Suprapubic skin (tissue), 4 donors: ENCODE measurements around the gene WTIP. TPM values are rescaled to one million over a fixed set of nuclear protein-coding genes. Genes with fewer than 3 reads are reported as not detected.

Source experiments
- DNase-seq, 2 donors: peaks; one replicate each; pipeline ENCODE4 v3.0.0-alpha.2; 2019; ENCODE audit warnings: low spot score in 2 of 2
- H3K27ac ChIP-seq: fragments of 200-600 bp; sonication (generic); one replicate; pipeline ENCODE4 v1.5.1; 2019
- H3K27me3 ChIP-seq: fragments of 200-600 bp; sonication (generic); one replicate; pipeline ENCODE4 v1.5.1; 2019
- H3K36me3 ChIP-seq: fragments of 200-600 bp; sonication (generic); one replicate; pipeline ENCODE4 v1.5.1; 2019
- H3K4me1 ChIP-seq: fragments of 200-600 bp; sonication (generic); one replicate; pipeline ENCODE4 v1.5.1; 2019
- H3K4me3 ChIP-seq: fragments of 200-600 bp; sonication (generic); one replicate; pipeline ENCODE4 v1.5.1; 2019; ENCODE audit warnings: mild to moderate bottlenecking
- H3K9me3 ChIP-seq: fragments of 200-600 bp; sonication (generic); one replicate; pipeline ENCODE4 v1.5.1; 2019
- EP300 ChIP-seq: sonication (generic); formaldehyde crosslinking; IDR thresholded peaks from one replicate; pipeline ENCODE4 v1.6.1; 2017; ENCODE audit warnings: antibody characterized with exemption
- POLR2A ChIP-seq, 2 donors: fragments of 450-650 bp; IDR thresholded peaks; one replicate each; pipeline ENCODE4 v1.6.1; 2017; ENCODE audit warnings: antibody characterized with exemption in 2 of 2, mild to moderate bottlenecking in 2 of 2, moderate library complexity in 2 of 2
- POLR2AphosphoS5 ChIP-seq, 3 donors: sonication (generic); formaldehyde crosslinking; IDR thresholded peaks; one replicate each; pipeline ENCODE4 v1.6.1; 2017; ENCODE audit warnings: antibody characterized with exemption in 3 of 3
- WGBS: methylation state at CpG from one replicate; pipeline ENCODE4 v1.1.5; 2018; 5-methylcytosine and 5-hydroxymethylcytosine counted together
- total RNA-seq, 4 donors: library from RNA; depleted of rRNA; stranded (reverse); fragments of >200 nt; gene quantifications; one replicate each; pipeline ENCODE4 v1.1.0, GENCODE V29; 2016
- TF ChIP-seq, protein P1 (sequence below), 2 donors: fragments of 200-600 bp in 1 of 2; fragments of 450-650 bp in 1 of 2; sonication (generic) in 1 of 2; IDR thresholded peaks; one replicate each; pipeline ENCODE4 v1.5.1; 2016 to 2019; ENCODE audit warnings: antibody characterized with exemption in 2 of 2, mild to moderate bottlenecking in 1 of 2, moderate library complexity in 1 of 2

Gene WTIP
- total RNA-seq, 4 donors from 2014 or later = 8.7 to 15.7 (median 12.5) TPM

DNA sequence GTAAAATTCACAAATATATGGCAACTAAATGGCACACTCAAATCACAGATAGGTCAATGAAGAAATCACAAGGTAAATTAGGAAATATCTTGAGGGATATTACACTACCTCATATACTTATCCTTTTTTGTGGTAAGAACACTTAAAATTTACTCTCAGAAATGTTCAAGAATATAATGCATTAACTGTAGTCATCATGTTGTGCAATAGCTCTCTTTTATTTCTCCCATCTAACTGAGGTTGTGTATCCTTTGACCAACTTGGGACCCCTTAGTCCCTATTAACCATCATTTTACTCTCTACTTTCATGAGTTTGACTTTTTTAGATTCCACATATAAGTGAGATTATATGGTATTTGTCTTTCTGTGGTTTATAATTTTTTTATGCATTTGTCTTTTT lies 52.6 kb downstream of the WTIP start:
- TF ChIP-seq, protein P1, sequence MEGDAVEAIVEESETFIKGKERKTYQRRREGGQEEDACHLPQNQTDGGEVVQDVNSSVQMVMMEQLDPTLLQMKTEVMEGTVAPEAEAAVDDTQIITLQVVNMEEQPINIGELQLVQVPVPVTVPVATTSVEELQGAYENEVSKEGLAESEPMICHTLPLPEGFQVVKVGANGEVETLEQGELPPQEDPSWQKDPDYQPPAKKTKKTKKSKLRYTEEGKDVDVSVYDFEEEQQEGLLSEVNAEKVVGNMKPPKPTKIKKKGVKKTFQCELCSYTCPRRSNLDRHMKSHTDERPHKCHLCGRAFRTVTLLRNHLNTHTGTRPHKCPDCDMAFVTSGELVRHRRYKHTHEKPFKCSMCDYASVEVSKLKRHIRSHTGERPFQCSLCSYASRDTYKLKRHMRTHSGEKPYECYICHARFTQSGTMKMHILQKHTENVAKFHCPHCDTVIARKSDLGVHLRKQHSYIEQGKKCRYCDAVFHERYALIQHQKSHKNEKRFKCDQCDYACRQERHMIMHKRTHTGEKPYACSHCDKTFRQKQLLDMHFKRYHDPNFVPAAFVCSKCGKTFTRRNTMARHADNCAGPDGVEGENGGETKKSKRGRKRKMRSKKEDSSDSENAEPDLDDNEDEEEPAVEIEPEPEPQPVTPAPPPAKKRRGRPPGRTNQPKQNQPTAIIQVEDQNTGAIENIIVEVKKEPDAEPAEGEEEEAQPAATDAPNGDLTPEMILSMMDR (IDR thresholded peaks at IDR 0.05) = no peak
- TF ChIP-seq EP300 = no peak
- TF ChIP-seq POLR2AphosphoS5 (IDR thresholded peaks at IDR 0.05) = no peak
- TF ChIP-seq POLR2A (IDR thresholded peaks at IDR 0.05) = no peak

DNA sequence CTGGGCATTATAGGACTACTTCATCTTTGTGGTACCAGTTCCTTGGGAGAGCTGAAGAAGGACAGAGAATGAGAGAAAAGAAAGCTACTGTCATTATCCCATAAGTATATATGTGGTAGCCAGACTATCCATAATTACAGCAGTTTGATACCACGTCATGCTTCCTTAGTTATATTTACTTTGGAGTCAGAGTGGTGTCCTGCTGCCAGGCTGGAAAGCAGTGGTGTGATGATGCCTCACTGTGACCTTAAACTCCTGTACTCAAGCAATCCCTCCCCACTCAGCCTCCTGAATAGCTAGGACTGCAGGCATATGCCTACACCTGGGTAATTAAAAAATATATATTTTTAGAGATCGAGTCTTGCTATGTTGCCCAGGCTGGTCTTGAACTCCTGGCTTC lies 57.8 kb downstream of the WTIP start:
- WGBS = 65% methylated on average over 2 of the region's 2 CpGs
- Histone ChIP-seq H3K4me3 (no peak overlapping the region), H3K27me3 (no peaks in the 10 kb centered on the region), H3K27ac (no peak overlapping the region), H3K9me3 (no peaks in the 10 kb centered on the region), H3K4me1 (no peaks in the 10 kb centered on the region), H3K36me3 (no peaks in the 10 kb centered on the region)
- TF ChIP-seq EP300 = no peak
- no peak for TF ChIP-seq POLR2A (IDR thresholded peaks at IDR 0.05)
- TF ChIP-seq, protein P1 (IDR thresholded peaks at IDR 0.05) = no peak
- no peak for TF ChIP-seq POLR2AphosphoS5 (IDR thresholded peaks at IDR 0.05)
- DNase-seq = no peak

More for the DNA sequence above, 52.6 kb downstream of the WTIP start:
- no peaks in the 10 kb centered on the region for H3K4me1 ChIP-seq
- H3K27me3 ChIP-seq = peaks cover 3% of the 10 kb centered on the region
- no peaks in the 10 kb centered on the region for H3K9me3 ChIP-seq
- no peak overlapping the region for H3K27ac ChIP-seq
- no peaks in the 10 kb centered on the region for H3K36me3 ChIP-seq
- DNase-seq = no peak
- no peak overlapping the region for H3K4me3 ChIP-seq

DNA sequence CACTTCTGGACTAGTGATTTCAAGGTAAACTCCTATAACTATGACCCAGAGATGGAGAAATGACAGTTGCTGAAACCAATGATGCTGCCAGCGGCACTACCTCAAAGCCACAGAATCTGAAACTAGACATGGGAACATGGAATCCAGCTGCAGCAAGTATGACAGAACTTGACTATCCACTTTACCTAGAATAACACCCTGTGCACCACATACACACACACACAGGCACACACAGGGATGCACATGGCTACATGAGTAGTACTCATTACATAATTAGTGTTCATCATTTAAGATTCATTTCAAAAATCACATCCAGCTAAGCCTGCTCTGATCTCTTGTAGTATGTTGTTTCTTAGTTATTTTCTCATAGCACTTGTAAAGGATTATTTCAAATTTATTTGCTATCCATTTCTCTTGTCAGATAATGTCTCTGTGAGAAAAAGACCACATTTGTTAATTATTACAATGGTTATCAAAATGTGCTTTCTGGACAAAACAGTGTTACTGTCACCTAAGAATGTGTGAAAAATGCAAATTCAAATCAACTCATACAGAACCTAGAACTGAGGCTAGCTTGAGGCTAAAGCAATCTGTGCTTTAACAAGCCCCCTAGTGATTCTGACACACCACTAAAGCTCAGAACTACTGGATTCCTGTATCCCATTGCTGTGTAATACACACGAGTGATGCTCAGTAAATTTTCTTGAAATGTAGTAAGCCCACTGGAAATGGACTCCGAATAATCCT lies 59.4 kb downstream of the WTIP start:
- 82% methylated on average over 3 of the region's 3 CpGs for WGBS
- H3K4me3 ChIP-seq = no peak overlapping the region
- no peak for DNase-seq
- no peaks in the 10 kb centered on the region for H3K36me3 ChIP-seq
- no peaks in the 10 kb centered on the region for H3K9me3 ChIP-seq
- TF ChIP-seq, protein P1 (IDR thresholded peaks at IDR 0.05) = no peak
- TF ChIP-seq EP300 = no peak
- TF ChIP-seq POLR2AphosphoS5 (IDR thresholded peaks at IDR 0.05) = no peak
- no peak for TF ChIP-seq POLR2A (IDR thresholded peaks at IDR 0.05)
- H3K27ac ChIP-seq = no peak overlapping the region
- no peaks in the 10 kb centered on the region for H3K27me3 ChIP-seq
- no peaks in the 10 kb centered on the region for H3K4me1 ChIP-seq

DNA sequence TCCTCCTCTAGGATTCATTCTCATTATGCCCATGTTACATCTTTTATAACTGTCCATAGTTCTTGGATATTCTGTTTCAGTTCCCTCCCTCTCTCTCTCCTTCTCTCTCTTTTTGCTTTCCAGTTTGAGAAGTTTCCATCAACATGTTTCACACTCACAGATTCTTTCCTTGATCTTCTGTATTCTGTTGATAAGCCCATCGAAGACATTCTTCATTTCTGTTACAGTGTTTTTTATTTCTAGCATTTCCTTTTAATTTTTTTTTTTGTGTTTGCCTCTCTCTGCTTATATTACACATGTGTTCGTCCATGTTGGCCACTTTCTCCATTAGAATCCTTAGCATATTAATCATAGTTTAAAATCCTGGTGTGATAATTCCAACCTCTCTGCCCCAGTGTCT lies 68.3 kb downstream of the WTIP start:
- no peak for DNase-seq
- WGBS = 75% methylated on average over 2 of the region's 2 CpGs
- Histone ChIP-seq H3K36me3 (no peaks in the 10 kb centered on the region), H3K27me3 (no peaks in the 10 kb centered on the region), H3K9me3 (no peaks in the 10 kb centered on the region), H3K4me3 (no peak overlapping the region), H3K27ac (no peak overlapping the region), H3K4me1 (no peaks in the 10 kb centered on the region)
- TF ChIP-seq POLR2AphosphoS5 (IDR thresholded peaks at IDR 0.05) (no peak), EP300 (no peak), POLR2A (IDR thresholded peaks at IDR 0.05) (no peak)
- TF ChIP-seq, protein P1 (IDR thresholded peaks at IDR 0.05) = no peak

DNA sequence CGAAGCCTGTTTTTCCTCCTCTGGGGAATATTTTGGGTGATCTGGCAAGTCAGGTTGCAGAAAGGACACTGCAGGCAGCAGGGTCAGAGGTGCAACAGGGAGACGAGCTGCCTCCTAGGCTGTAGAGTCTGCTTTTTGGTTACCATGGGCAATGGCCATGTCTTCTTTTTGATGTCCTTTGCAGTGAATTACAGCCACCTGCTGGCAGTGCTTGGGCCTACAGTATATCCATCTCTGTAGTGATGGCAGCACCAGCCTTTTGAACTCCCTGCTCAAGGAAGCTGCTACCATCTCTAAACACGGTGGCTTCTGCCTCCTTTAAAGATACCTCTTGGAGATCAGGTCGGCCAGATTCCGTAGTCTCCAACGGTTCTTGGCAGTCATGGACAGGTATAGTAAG lies 73.9 kb downstream of the WTIP start:
- Histone ChIP-seq H3K27me3 (peaks cover 3% of the 10 kb centered on the region), H3K4me1 (no peaks in the 10 kb centered on the region), H3K4me3 (no peak overlapping the region), H3K27ac (no peak overlapping the region), H3K36me3 (no peaks in the 10 kb centered on the region), H3K9me3 (no peaks in the 10 kb centered on the region)
- WGBS = 72% methylated on average over 6 of the region's 6 CpGs
- TF ChIP-seq EP300 (no peak), POLR2AphosphoS5 (IDR thresholded peaks at IDR 0.05) (no peak), POLR2A (IDR thresholded peaks at IDR 0.05) (no peak)
- TF ChIP-seq, protein P1 (IDR thresholded peaks at IDR 0.05) = no peak
- no peak for DNase-seq
